ENCODE results near the gene HS1BP3.
A peak's percentile ranks its signal among the peaks of the same experiment; 100 is the strongest.

Gene HS1BP3

GRCh38 chr2:20645761-20646160 lies 5.1 kb downstream of the HS1BP3 start:
- DNase-seq (ENCODE audit: low spot score) = no peak

- DNase-seq (ENCODE audit: low spot score) = no peak
Measured at GRCh38 chr2:20645301-20645701, 5.6 kb downstream of the HS1BP3 start.

- no peak for DNase-seq (ENCODE audit: low spot score)
Measured at GRCh38 chr2:20643826-20644225, 7.1 kb downstream of the HS1BP3 start.

GRCh38 chr2:20643060-20643459 lies 7.8 kb downstream of the HS1BP3 start:
- DNase-seq (ENCODE audit: low spot score) = no peak

GRCh38 chr2:20642055-20642971 lies 8.6 kb downstream of the HS1BP3 start:
- DNase-seq (ENCODE audit: low spot score) = peak; percentile 90

GRCh38 chr2:20641123-20641985 lies 9.5 kb downstream of the HS1BP3 start:
- DNase-seq (ENCODE audit: low spot score) = peak; percentile 83

- DNase-seq (ENCODE audit: low spot score) = no peak
Measured at GRCh38 chr2:20640411-20641122, 10.3 kb downstream of the HS1BP3 start.

GRCh38 chr2:20638646-20639430 lies 12.1 kb downstream of the HS1BP3 start:
- DNase-seq (ENCODE audit: low spot score) = no peak

GRCh38 chr2:20638014-20638413 lies 12.9 kb downstream of the HS1BP3 start:
- no peak for DNase-seq (ENCODE audit: low spot score)

GRCh38 chr2:20637147-20637546 lies 13.8 kb downstream of the HS1BP3 start:
- DNase-seq (ENCODE audit: low spot score) = no peak

- DNase-seq (ENCODE audit: low spot score) = peak; percentile 95
Measured at GRCh38 chr2:20635675-20636584, 15.0 kb downstream of the HS1BP3 start.

GRCh38 chr2:20635113-20635510 lies 15.8 kb downstream of the HS1BP3 start:
- no peak for DNase-seq (ENCODE audit: low spot score)

GRCh38 chr2:20634507-20635112 lies 16.3 kb downstream of the HS1BP3 start:
- peak; percentile 50 for DNase-seq (ENCODE audit: low spot score)

GRCh38 chr2:20633794-20634506 lies 16.9 kb downstream of the HS1BP3 start:
- DNase-seq (ENCODE audit: low spot score) = no peak

- no peak for DNase-seq (ENCODE audit: low spot score)
Measured at GRCh38 chr2:20633001-20633400, 17.9 kb downstream of the HS1BP3 start.

GRCh38 chr2:20632446-20632990 lies 18.4 kb downstream of the HS1BP3 start:
- no peak for DNase-seq (ENCODE audit: low spot score)

- no peak for DNase-seq (ENCODE audit: low spot score)
Measured at GRCh38 chr2:20631617-20632307, 19.1 kb downstream of the HS1BP3 start.

GRCh38 chr2:20630967-20631366 lies 19.9 kb downstream of the HS1BP3 start:
- no peak for DNase-seq (ENCODE audit: low spot score)
